ENCODE data around the gene WIPI1.
"Not testable (repeated sequence)": the region's sequence is repeated elsewhere in the genome, so short reads cannot be mapped to it uniquely, and the experiment has no call there.

DNA sequence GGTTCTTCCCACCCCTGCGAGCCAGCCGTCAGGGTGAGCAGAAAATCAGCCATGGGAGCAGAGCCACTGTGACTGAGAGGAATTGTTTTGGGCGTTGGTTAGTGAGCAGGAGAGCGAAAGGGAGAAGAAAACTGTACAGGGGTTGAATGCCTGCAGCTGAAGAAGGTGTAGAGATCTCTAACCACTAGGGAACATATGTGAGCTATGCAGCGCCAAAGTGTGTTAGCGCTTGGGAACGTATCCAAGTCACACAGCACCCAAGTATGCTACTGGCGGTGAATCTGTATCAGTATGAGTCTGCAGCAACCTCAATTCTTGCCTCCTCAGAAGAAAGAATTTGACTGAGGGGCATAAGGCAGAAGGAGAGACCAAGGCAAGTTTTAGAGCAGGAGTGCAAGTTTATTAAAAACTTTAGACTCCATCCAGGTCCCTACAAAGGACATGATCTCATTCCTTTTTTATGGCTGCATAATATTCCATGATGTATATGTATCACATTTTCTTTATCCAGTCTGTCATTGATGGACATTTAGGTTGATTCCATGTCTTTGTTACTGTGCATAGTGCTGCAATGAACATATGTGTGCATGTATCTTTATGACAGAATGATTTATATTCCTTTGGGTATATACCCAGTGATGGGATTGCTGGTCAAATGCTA is 35.2 kb upstream of the WIPI1 start:
- TF ChIP-seq, protein P1, sequence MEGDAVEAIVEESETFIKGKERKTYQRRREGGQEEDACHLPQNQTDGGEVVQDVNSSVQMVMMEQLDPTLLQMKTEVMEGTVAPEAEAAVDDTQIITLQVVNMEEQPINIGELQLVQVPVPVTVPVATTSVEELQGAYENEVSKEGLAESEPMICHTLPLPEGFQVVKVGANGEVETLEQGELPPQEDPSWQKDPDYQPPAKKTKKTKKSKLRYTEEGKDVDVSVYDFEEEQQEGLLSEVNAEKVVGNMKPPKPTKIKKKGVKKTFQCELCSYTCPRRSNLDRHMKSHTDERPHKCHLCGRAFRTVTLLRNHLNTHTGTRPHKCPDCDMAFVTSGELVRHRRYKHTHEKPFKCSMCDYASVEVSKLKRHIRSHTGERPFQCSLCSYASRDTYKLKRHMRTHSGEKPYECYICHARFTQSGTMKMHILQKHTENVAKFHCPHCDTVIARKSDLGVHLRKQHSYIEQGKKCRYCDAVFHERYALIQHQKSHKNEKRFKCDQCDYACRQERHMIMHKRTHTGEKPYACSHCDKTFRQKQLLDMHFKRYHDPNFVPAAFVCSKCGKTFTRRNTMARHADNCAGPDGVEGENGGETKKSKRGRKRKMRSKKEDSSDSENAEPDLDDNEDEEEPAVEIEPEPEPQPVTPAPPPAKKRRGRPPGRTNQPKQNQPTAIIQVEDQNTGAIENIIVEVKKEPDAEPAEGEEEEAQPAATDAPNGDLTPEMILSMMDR (conservative IDR thresholded peaks at IDR 0.05; ENCODE audit: low read depth, low read length) = not testable (repeated sequence)
- not testable (repeated sequence) for TF ChIP-seq EZH2phosphoT487 (IDR thresholded peaks at IDR 0.05; ENCODE audit: borderline replicate concordance, low read length)

Measured in PC-3 (cell line).